Fibroblast of skin of right quadriceps (primary cell): ENCODE results near the gene BICDL2.
"Not testable (repeated sequence)": the region's sequence is repeated elsewhere in the genome, so short reads cannot be mapped to it uniquely, and the experiment has no call there.

Source experiments
- DNase-seq: peaks from one replicate; pipeline ENCODE4 v3.0.0-alpha.2; 2013

The BICDL2 gene

GRCh38 chr16:3063625-3064386, 27.1 kb upstream of the BICDL2 start:
- no peak for DNase-seq

DNA sequence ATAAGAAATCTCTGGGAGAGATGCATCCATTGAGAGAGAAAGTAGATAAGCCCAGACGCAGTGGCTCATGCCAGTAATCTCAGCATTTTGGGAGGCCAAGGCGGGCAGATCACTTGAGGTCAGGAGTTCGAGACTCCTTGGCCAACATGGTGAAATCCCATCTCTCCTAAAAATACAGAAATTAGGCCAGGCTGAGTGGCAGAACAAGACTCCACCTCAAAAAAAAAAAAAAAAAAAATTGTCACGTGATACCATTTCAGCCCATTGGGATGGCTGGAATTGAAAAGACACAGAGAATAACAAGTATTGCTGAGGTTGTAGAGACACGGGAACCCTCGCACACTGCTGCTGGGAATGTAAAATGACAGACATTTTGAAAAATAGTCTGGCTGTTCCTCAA, 25.8 kb upstream of the BICDL2 start:
- no peak for DNase-seq

- DNase-seq, result no peak
Observed at GRCh38 chr16:3060339-3061127, 23.8 kb upstream of the BICDL2 start.

GRCh38 chr16:3059723-3060242, 23.0 kb upstream of the BICDL2 start:
- DNase-seq, result no peak

GRCh38 chr16:3059041-3059722, 22.4 kb upstream of the BICDL2 start:
- peak; percentile 85 for DNase-seq

DNA sequence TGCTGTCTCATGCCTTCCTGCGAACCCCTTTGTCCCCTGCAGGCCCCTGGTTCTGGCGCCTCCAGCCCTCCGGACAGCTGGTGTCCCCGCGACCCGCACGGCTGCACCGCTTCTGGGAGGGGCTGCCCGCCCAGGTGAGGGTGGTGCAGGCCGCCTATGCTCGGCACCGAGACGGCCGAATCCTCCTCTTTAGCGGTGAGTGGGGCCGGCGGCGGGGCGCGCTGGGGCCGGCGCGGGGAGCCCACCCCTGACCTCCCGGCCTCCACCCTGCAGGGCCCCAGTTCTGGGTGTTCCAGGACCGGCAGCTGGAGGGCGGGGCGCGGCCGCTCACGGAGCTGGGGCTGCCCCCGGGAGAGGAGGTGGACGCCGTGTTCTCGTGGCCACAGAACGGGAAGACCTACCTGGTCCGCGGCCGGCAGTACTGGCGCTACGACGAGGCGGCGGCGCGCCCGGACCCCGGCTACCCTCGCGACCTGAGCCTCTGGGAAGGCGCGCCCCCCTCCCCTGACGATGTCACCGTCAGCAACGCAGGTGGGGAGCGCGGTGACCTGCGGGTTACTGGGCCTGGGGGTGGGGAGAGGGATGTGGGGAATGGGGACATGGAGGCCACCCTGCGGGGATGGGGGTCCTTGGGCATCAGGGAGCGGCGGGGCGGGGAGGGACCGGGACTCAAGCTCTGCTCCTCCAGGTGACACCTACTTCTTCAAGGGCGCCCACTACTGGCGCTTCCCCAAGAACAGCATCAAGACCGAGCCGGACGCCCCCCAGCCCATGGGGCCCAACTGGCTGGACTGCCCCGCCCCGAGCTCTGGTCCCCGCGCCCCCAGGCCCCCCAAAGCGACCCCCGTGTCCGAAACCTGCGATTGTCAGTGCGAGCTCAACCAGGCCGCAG, 21.6 kb upstream of the BICDL2 start:
- DNase-seq, result peak; percentile 45

GRCh38 chr16:3057181-3058138, 20.7 kb upstream of the BICDL2 start:
- DNase-seq, result no peak

DNA sequence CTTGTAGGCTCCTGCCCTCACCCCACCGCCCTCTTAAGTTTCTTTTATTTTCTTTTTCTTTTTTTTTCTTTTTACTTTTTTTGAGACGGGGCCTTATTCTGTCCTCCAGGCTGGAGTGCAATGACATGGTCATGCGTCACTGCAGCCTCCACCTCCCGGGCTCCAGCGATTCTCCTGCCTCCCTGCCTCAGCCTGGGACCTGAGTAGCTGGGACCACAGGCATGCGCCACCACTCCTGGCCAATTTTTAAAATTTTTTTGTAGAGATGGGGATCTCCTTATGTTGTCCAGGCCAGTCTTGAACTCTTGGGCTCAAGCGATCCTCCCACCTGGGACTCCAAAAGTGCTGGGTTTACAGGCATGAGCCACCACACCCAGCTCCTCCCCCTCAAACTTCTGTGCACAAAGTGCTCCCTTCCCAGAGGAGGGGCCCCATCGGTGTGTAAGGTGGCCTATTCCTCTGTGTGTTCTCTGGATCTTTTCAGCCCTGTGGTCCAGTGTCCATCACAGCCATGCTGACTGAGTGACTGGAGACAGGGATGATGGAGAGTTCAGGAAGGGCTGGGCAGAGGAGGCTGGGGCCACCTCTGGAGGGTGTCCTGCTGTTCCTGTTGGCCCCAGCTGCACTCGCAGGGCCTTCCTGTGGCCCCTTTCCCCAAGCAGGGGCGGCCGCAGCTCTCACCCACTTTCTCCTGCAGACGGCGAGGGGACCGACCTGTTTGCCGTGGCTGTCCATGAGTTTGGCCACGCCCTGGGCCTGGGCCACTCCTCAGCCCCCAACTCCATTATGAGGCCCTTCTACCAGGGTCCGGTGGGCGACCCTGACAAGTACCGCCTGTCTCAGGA, 19.8 kb upstream of the BICDL2 start:
- DNase-seq, result no peak

DNA sequence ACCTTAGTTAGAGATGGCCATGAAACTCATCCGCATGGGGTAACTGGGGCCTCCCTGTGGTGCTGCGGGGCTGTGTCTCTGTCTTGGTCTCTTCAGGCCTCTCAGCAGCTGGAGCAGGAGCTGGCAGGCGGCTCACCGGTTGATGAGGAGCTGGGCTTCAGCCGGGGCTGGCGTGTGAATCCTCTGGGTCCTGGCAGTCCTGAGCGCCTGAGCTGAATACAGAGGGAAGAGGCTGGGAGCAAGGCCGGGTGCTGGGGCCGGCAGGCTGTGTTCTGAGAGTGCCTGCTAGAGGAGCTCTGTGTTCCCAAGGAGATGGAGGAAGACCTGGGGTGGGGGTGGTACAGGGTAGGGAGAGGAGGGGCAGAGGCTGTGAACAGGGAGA, 19.0 kb upstream of the BICDL2 start:
- DNase-seq, result not testable (repeated sequence)

DNA sequence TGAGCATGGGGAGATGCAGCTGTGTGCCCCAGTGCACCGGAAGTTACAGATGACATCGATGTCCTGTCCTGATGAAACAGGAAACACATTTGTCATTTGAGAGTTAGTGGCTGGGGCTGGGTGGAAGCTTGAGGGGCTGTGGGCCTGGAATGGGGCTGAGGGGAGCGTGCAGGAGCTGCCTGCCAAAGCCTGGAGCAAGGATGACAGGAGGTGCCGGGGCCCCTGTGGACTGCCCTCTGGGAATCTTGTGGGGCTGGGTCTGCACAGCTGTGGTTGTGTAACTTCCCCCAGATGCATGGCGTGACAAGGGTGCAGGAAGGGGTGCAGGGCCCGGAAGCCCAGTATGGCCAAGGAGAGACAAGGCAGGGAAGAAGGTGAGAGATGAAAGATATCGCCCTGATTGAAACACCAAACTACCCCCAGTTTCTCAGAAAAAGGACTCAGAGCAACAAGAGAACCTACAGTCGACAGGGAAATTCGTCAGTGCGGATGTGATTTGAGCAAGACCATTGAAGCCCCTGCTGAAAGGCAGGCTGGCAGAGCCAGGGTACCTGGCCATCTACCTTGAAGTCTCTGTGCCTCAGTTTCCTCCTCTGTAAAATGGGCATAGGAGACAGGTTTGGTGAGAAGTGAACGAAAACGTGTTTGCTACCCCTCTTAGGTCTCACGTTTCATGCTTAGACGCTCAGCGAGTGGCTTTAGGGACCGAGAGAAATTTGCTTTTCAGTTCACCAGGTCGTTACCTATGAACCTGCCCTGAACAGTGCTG, 18.4 kb upstream of the BICDL2 start:
- DNase-seq, result no peak

GRCh38 chr16:3053330-3053710, 16.6 kb upstream of the BICDL2 start:
- DNase-seq, result not testable (repeated sequence)

- DNase-seq, result not testable (repeated sequence)
Observed at GRCh38 chr16:3052571-3053329, 16.0 kb upstream of the BICDL2 start.

- no peak for DNase-seq
Observed at GRCh38 chr16:3051494-3051893, 14.8 kb upstream of the BICDL2 start.

DNA sequence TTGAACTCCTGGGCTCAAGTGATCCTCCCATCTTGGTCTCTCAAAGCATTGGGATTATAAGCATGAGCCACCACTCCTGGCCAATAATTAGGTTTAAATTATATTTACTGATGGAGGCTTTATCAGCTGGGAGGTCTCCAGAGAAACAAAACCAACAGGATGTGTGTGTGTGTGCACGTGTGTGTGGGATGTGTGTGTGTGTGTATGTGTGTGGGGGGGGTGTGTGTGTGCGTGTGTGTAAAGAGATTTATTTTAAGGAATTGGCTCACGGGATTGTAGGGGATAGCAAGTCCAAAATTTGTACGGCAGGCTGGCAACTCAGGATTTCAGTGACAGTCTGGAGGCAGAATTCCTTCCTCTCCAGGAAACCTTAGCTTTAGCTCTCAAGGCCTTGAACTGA, 14.3 kb upstream of the BICDL2 start:
- DNase-seq, result no peak

DNA sequence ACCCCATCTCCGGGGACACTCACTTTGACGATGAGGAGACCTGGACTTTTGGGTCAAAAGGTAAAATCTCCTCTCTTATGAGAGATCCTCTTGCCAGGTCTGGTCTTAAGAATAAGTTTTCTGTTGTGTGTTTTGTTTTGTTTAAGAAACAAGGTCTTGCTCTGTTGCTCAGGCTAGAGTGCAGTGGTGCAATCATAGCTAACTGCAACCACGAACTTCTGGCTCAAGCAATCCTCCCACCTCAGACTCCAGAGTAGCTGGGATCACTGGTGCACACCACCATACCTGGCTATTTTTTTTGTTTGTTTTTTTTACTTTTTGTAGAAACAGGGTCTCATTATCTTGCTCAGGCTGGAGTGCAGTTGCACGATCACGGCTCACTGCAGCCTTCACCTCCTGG, 13.7 kb upstream of the BICDL2 start:
- no peak for DNase-seq

GRCh38 chr16:3049921-3050481, 13.3 kb upstream of the BICDL2 start:
- no peak for DNase-seq

DNA sequence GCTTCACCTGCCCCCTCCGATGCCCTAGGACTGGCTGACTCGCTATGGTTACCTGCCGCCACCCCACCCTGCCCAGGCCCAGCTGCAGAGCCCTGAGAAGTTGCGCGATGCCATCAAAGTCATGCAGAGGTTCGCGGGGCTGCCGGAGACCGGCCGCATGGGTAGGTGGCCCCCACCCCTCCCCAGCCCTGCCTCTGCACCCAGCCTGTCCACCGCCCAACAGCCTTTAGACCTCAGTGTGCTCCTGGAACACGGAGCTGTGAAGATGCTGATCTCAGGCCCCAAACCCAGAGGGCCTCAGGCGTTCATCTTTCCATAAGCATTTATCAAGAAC, 10.6 kb upstream of the BICDL2 start:
- no peak for DNase-seq

DNA sequence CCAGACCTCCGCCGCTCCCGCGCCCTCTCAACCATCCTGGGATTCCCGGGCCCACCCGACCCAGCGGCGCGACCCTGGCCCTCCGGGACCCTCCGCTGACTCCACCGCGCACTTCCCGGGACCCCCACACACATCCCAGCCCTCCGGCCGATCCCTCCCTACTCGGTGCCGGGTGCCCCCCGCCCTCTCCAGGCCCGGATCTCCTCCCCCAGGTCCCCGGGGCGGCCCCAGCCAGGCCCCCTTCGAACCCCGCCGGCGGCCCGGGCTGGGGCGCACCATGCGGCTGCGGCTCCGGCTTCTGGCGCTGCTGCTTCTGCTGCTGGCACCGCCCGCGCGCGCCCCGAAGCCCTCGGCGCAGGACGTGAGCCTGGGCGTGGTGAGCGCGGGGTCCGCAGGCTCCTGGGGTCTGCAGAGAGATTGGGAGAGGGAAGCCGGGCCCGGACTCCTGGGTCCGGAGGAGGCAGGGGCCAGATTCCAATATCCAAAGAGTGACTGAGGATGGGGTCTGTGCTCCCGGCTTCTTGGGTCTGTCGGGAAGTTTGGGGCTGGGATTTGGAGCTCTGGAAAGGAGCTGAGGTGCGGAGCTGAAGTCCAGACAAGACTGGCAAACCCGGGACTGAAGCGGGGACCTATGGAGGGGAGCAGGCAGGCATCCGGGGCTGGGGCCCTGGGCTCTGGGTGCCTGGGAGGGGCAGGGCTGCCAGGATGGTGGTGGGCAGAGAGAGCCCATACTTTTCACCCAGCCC, 10.1 kb upstream of the BICDL2 start:
- no peak for DNase-seq
